ENCODE results near the gene SPAG4. TPM values are rescaled to one million over a fixed set of nuclear protein-coding genes. Genes with fewer than 3 reads are reported as not detected.

SPAG4 gene
- total RNA-seq, 1 donor from 2014 or later: 3.3 TPM

DNA sequence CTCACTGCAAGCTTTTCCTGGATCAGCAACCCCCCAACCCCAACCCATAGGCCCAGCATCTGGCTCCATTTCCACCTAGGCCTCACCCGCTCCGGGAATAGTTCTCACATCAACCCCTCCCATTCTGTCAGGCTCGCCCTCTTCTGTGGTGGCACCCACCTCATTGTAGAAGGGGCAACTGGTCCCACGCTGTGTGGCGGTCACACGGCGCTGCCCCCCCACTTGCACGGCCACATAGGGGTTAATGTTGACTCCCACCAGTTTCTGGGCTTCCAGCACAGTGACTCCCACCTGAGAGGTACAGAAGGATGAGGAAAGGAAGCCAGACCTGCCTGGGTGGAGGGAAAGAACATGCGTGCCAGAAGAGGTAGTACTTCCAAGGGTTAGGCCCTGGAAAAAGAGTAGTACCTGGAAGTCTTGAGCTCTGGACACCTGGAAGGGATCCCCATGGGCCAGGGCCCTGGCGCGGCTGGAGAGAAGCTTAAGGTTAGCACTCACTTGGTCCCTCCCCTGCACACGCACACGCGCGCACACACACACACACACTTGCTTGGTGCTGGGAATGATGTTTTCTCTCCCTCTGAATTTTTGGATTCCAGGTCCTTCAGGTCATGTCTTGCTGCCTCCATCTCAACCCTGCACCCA is 12.7 kb upstream of the SPAG4 start:
- Mint-ChIP-seq H3K36me3 (peaks cover 2% of the 10 kb centered on the region), H3K27me3 (ENCODE audit: insufficient read depth, low read depth) (peaks cover 19% of the 10 kb centered on the region), H3K4me1 (peaks cover 7% of the 10 kb centered on the region), H3K27ac (no peak overlapping the region), H3K9me3 (peaks cover 3% of the 10 kb centered on the region), H3K4me3 (peak overlapping the region; percentile 33)
- Histone ChIP-seq H3F3A (ENCODE audit: low read depth) (no peaks in the 10 kb centered on the region), H3K9me3 (ENCODE audit: low read depth) (no peaks in the 10 kb centered on the region), H3K27me3 (peaks cover 53% of the 10 kb centered on the region), H3K36me3 (no peaks in the 10 kb centered on the region), H3K9ac (no peak overlapping the region), H3K4me1 (peaks cover 5% of the 10 kb centered on the region), H3K79me2 (ENCODE audit: low read depth) (no peaks in the 10 kb centered on the region), H3K4me2 (no peak overlapping the region), H3K27ac (no peak overlapping the region), H2AFZ (replicated peaks) (no peak overlapping the region), H3K4me3 (no peak overlapping the region), H4K20me1 (ENCODE audit: low read depth) (peaks cover 7% of the 10 kb centered on the region)
- no peak for TF ChIP-seq EZH2phosphoT487 (IDR thresholded peaks at IDR 0.05)
- no peak for TF ChIP-seq CTCF (IDR thresholded peaks at IDR 0.05)
- TF ChIP-seq EZH2 (IDR thresholded peaks at IDR 0.05): no peak
- no peak for DNase-seq (ENCODE audit: low spot score)

GRCh38 chr20:35603695-35604448 is 11.8 kb upstream of the SPAG4 start:
- no peaks in the 10 kb centered on the region for H3K36me3 ChIP-seq
- no peak overlapping the region for H2AFZ ChIP-seq (replicated peaks)
- no peak overlapping the region for H3K4me3 ChIP-seq
- peaks cover 7% of the 10 kb centered on the region for H4K20me1 ChIP-seq (ENCODE audit: low read depth)
- H3K4me1 ChIP-seq: peaks cover 5% of the 10 kb centered on the region
- H3F3A ChIP-seq (ENCODE audit: low read depth): no peaks in the 10 kb centered on the region
- no peak overlapping the region for H3K9ac ChIP-seq
- Mint-ChIP-seq H3K9me3 (peaks cover 3% of the 10 kb centered on the region), H3K36me3 (peaks cover 2% of the 10 kb centered on the region), H3K4me3 (peak overlapping the region; percentile 33), H3K4me1 (peaks cover 7% of the 10 kb centered on the region), H3K27ac (no peak overlapping the region), H3K27me3 (ENCODE audit: insufficient read depth, low read depth) (peaks cover 19% of the 10 kb centered on the region)
- no peaks in the 10 kb centered on the region for H3K9me3 ChIP-seq (ENCODE audit: low read depth)
- no peak for DNase-seq (ENCODE audit: low spot score)
- no peak for TF ChIP-seq EZH2 (IDR thresholded peaks at IDR 0.05)
- no peak for TF ChIP-seq EZH2phosphoT487 (IDR thresholded peaks at IDR 0.05)
- no peak for TF ChIP-seq CTCF (IDR thresholded peaks at IDR 0.05)
- H3K27me3 ChIP-seq: peaks cover 51% of the 10 kb centered on the region
- no peaks in the 10 kb centered on the region for H3K79me2 ChIP-seq (ENCODE audit: low read depth)
- no peak overlapping the region for H3K27ac ChIP-seq
- no peak overlapping the region for H3K4me2 ChIP-seq

DNA sequence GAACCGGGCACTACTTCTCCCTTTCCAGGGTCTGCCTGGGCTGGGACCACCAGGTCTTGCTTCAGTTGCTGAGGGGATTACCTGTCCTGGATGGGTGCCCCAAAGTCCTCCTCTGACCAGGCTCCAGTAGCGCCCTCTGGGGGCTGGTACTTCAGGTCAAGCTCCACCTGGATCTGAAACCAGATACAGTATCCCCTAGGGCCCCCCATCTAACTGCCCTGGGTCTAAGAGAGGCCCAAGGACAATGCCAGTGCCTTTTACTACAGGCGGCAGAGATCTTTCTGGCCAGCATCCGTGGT is 11.2 kb upstream of the SPAG4 start:
- H3K27me3 ChIP-seq: peaks cover 46% of the 10 kb centered on the region
- peaks cover 7% of the 10 kb centered on the region for H4K20me1 ChIP-seq (ENCODE audit: low read depth)
- H3K27ac ChIP-seq: no peak overlapping the region
- peaks cover 5% of the 10 kb centered on the region for H3K4me1 ChIP-seq
- no peaks in the 10 kb centered on the region for H3K9me3 ChIP-seq (ENCODE audit: low read depth)
- no peaks in the 10 kb centered on the region for H3F3A ChIP-seq (ENCODE audit: low read depth)
- peaks cover 2% of the 10 kb centered on the region for H3K36me3 Mint-ChIP-seq
- peaks cover 3% of the 10 kb centered on the region for H3K9me3 Mint-ChIP-seq
- peak; percentile 61 for DNase-seq (ENCODE audit: low spot score)
- no peak overlapping the region for H2AFZ ChIP-seq (replicated peaks)
- peaks cover 16% of the 10 kb centered on the region for H3K27me3 Mint-ChIP-seq (ENCODE audit: insufficient read depth, low read depth)
- no peak overlapping the region for H3K9ac ChIP-seq
- H3K4me1 Mint-ChIP-seq: peaks cover 7% of the 10 kb centered on the region
- H3K4me2 ChIP-seq: no peak overlapping the region
- no peak overlapping the region for H3K4me3 ChIP-seq
- no peaks in the 10 kb centered on the region for H3K79me2 ChIP-seq (ENCODE audit: low read depth)
- peak; percentile 51 for TF ChIP-seq CTCF (IDR thresholded peaks at IDR 0.05)
- no peak for TF ChIP-seq EZH2phosphoT487 (IDR thresholded peaks at IDR 0.05)
- no peaks in the 10 kb centered on the region for H3K36me3 ChIP-seq
- no peak overlapping the region for H3K4me3 Mint-ChIP-seq
- H3K27ac Mint-ChIP-seq: no peak overlapping the region
